Esophagus squamous epithelium (tissue), 5 donors: ENCODE results near the gene MRPS9. TPM values are rescaled to one million over a fixed set of nuclear protein-coding genes. Genes with fewer than 3 reads are reported as not detected.

ENCODE experiments used
- DNase-seq: peaks from one replicate; lab custom pipeline; 2025; lab: John Stamatoyannopoulos, UW
- H3K27ac ChIP-seq, 4 donors: fragments of 200-600 bp; sonication (generic); one replicate each; pipeline ENCODE4 v1.5.1; 2016 to 2019; ENCODE audit warnings: mild to moderate bottlenecking in 1 of 4
- H3K27me3 ChIP-seq, 4 donors: fragments of 200-600 bp; sonication (generic); 1 replicate in 3 of 4; 2 replicates in 1 of 4; pipeline versions ENCODE4 v1.5.1 to v1.6.0; 2017 to 2021; ENCODE audit warnings: antibody characterized with exemption in 1 of 4
- H3K36me3 ChIP-seq, 3 donors: fragments of 200-600 bp; sonication (generic); one replicate each; pipeline ENCODE4 v1.5.1; 2016 to 2019
- H3K4me1 ChIP-seq, 3 donors: fragments of 200-600 bp; sonication (generic); one replicate each; pipeline ENCODE4 v1.5.1; 2017 to 2019
- H3K4me3 ChIP-seq, 4 donors: fragments of 200-600 bp; sonication (generic); 1 replicate in 3 of 4; 2 replicates in 1 of 4; pipeline ENCODE4 v1.5.1; 2016 to 2019; ENCODE audit warnings: mild to moderate bottlenecking in 2 of 4, moderate library complexity in 1 of 4
- H3K9me3 ChIP-seq, 3 donors: fragments of 200-600 bp; sonication (generic); one replicate each; pipeline ENCODE4 v1.5.1; 2016 to 2019
- POLR2A ChIP-seq, 4 donors: fragments of 450-650 bp; IDR thresholded peaks; one replicate each; pipeline ENCODE4 v1.6.1; 2017; ENCODE audit warnings: antibody characterized with exemption in 4 of 4, mild to moderate bottlenecking in 4 of 4, moderate library complexity in 3 of 4
- WGBS, 2 donors: methylation state at CpG; one replicate each; pipeline ENCODE4 v1.1.5; 2018; 5-methylcytosine and 5-hydroxymethylcytosine counted together
- intact Hi-C: fragments of 100-400 bp; cut with DNase I; formaldehyde crosslinking; loops from one replicate; pipeline ENCODE4 v1.15.0; 2022
- total RNA-seq, 4 donors: library from RNA; depleted of rRNA; stranded (reverse); fragments of >200 nt; gene quantifications; one replicate each; pipeline ENCODE4 v1.1.0, GENCODE V29; 2016
- TF ChIP-seq, protein P1 (sequence below), 6 experiments: fragments of 450-650 bp in 4 of 6; fragments of 200-600 bp in 2 of 6; sonication (generic) in 2 of 6; IDR thresholded peaks; one replicate each; pipeline ENCODE4 v1.5.1; 2016 to 2019; ENCODE audit warnings: antibody characterized with exemption in 6 of 6, mild to moderate bottlenecking in 4 of 6, moderate library complexity in 4 of 6
- donor health status: DM: yes; HTN: yes; CAD: no.

Gene MRPS9
- total RNA-seq, 4 donors from 2014 or later = 14.1 to 20.5 (median 18.8) TPM

DNA sequence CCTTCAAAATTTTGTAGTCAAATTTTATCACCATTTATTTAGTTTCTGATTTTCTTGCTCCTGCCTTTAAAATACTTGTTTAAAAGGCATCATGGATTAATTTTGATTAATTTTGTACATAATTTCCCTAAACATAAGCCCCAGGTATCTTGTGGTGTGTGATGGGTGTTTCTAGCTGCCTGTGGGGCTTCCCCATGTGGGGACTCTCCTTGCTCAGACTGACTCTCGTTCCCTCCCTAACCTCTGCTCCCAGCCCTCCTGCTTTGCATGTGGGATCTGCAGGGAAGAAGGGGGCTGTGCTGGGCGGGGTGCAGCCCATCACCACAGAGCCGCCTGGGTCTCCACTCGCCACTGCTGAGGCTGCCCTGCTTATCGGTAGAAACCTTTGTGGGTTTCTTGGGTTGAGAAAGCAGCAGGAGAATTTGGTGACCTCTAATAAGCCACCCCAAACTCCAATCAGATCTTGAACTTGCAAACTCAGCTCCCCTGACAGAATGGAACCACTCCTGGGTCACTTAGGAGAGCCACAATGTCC lies 72.5 kb downstream of the MRPS9 start:
- WGBS, 2 donors = 50 to 72% methylated on average over 1 to 3 of the region's 5 CpGs
- TF ChIP-seq POLR2A (IDR thresholded peaks at IDR 0.05) = no peak
- TF ChIP-seq, protein P1, sequence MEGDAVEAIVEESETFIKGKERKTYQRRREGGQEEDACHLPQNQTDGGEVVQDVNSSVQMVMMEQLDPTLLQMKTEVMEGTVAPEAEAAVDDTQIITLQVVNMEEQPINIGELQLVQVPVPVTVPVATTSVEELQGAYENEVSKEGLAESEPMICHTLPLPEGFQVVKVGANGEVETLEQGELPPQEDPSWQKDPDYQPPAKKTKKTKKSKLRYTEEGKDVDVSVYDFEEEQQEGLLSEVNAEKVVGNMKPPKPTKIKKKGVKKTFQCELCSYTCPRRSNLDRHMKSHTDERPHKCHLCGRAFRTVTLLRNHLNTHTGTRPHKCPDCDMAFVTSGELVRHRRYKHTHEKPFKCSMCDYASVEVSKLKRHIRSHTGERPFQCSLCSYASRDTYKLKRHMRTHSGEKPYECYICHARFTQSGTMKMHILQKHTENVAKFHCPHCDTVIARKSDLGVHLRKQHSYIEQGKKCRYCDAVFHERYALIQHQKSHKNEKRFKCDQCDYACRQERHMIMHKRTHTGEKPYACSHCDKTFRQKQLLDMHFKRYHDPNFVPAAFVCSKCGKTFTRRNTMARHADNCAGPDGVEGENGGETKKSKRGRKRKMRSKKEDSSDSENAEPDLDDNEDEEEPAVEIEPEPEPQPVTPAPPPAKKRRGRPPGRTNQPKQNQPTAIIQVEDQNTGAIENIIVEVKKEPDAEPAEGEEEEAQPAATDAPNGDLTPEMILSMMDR (IDR thresholded peaks at IDR 0.05) = no peak
- Histone ChIP-seq H3K9me3 (no peaks in the 10 kb centered on the region), H3K4me1 (no peaks in the 10 kb centered on the region), H3K27ac (no peak overlapping the region), H3K4me3 (no peak overlapping the region), H3K27me3 (no peaks in the 10 kb centered on the region), H3K36me3 (no peaks in the 10 kb centered on the region)
- DNase-seq = no peak
- intact Hi-C loops = no loop called here

DNA sequence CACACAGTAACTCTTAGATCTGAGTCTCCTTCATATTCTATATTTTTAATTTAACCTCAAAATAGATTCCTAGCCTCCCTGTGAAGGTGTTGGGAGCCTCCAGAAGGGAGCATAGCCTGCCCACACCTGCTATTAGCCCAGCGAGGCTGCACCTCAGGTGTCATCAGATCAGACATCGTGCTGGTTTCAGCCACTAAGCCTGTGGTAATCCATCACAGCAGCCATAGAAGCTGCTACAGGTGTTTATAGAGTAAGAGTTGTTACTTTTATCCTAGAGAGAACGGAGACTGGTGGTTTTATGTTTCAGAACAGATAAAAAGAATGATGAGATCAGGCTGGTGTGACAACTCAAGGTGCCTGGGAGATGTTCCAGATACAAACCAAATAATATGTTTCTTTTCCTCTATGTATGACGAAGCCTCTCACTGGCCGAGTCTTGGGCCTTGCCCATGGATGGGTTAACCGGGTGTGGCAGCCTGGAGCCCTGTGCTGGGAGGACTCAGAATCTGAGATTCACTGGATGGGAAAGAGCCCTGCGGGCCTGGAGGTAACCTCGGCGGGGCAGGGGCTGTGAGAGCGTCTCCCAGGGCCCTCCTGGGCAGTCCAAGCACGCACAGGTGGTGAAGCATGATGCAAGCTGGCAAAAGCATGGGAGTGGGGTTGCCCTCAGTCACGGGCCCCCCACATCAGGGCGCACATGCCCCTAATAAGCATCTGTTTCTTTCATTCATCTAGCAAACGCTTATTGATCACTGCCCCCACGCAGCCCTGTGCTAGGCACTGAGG lies 73.7 kb downstream of the MRPS9 start:
- TF ChIP-seq, protein P1 (IDR thresholded peaks at IDR 0.05) = no peak
- TF ChIP-seq POLR2A (IDR thresholded peaks at IDR 0.05) = no peak
- DNase-seq = no peak
- H3K27ac ChIP-seq = no peak overlapping the region
- H3K4me3 ChIP-seq = no peak overlapping the region
- intact Hi-C loops = no loop called here
- H3K9me3 ChIP-seq = no peaks in the 10 kb centered on the region
- no peaks in the 10 kb centered on the region for H3K27me3 ChIP-seq
- no peaks in the 10 kb centered on the region for H3K36me3 ChIP-seq
- WGBS, 2 donors = 63 to 67% methylated on average over 6 to 12 of the region's 15 CpGs
- H3K4me1 ChIP-seq = no peaks in the 10 kb centered on the region

GRCh38 chr2:105112345-105112744 lies 74.5 kb downstream of the MRPS9 start:
- H3K9me3 ChIP-seq = no peaks in the 10 kb centered on the region
- no peaks in the 10 kb centered on the region for H3K27me3 ChIP-seq
- no peaks in the 10 kb centered on the region for H3K4me1 ChIP-seq
- H3K36me3 ChIP-seq = no peaks in the 10 kb centered on the region
- no peak overlapping the region for H3K4me3 ChIP-seq
- TF ChIP-seq, protein P1 (IDR thresholded peaks at IDR 0.05) = no peak
- TF ChIP-seq POLR2A (IDR thresholded peaks at IDR 0.05) = no peak
- 83 to 84% methylated on average over 11 to 12 of the region's 12 CpGs for WGBS, 2 donors
- DNase-seq = no peak
- H3K27ac ChIP-seq = no peak overlapping the region
- intact Hi-C loops = no loop called here

GRCh38 chr2:105113616-105114291 lies 75.9 kb downstream of the MRPS9 start:
- H3K36me3 ChIP-seq = no peaks in the 10 kb centered on the region
- intact Hi-C loops = loop anchor here (2.0 kb wide), 1 partner anchor 123 kb away; no protein-coding TSS in a partner anchor
- no peak overlapping the region for H3K27ac ChIP-seq
- no peak for TF ChIP-seq POLR2A (IDR thresholded peaks at IDR 0.05)
- TF ChIP-seq, protein P1 (IDR thresholded peaks at IDR 0.05) = no peak
- no peak overlapping the region for H3K4me3 ChIP-seq
- H3K4me1 ChIP-seq = no peaks in the 10 kb centered on the region
- H3K9me3 ChIP-seq = no peaks in the 10 kb centered on the region
- H3K27me3 ChIP-seq = no peaks in the 10 kb centered on the region
- no peak for DNase-seq
- 60 to 72% methylated on average over 3 to 4 of the region's 4 CpGs for WGBS, 2 donors

DNA sequence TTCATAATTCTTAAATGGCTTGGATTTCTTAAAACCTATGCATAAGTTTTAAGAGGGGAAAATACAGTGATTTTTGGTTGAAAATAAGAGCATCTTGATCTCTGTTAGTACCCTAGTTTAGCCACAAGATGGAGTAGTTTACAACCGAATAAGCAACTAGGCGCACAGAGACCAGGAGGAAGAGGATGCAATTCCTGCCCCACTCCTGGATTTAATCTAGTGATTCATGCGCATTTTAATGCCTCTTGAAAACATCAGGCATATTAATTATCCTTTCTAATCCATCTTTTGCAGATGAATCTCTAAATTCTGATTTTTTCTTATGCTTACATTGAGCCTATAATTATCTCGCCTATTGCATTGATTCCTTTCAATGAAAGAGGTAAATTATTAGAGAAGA lies 76.7 kb downstream of the MRPS9 start:
- H3K4me1 ChIP-seq = no peaks in the 10 kb centered on the region
- no peaks in the 10 kb centered on the region for H3K9me3 ChIP-seq
- no peaks in the 10 kb centered on the region for H3K27me3 ChIP-seq
- no peak overlapping the region for H3K27ac ChIP-seq
- 20 to 23% methylated on average over 4 of the region's 4 CpGs for WGBS, 2 donors
- no peaks in the 10 kb centered on the region for H3K36me3 ChIP-seq
- intact Hi-C loops = loop anchor here (2.0 kb wide), 1 partner anchor 122 kb away; no protein-coding TSS in a partner anchor
- H3K4me3 ChIP-seq = no peak overlapping the region
- TF ChIP-seq, protein P1 (IDR thresholded peaks at IDR 0.05) = peak; percentile 51 to 80 (median 60)
- no peak for TF ChIP-seq POLR2A (IDR thresholded peaks at IDR 0.05)
- DNase-seq = no peak
